22Rv1 (cell line): ENCODE results near the gene TRA2A.

Source experiments
- H3K27ac ChIP-seq: fragments of 450-650 bp; 2 replicates; pipeline ENCODE4 v1.5.1; 2017
- ZFX ChIP-seq: fragments of 450-650 bp; IDR thresholded peaks from 2 replicates; pipeline ENCODE4 v1.6.1; 2017; ENCODE audit warnings: antibody characterized with exemption, borderline replicate concordance
- TF ChIP-seq, protein P1 (sequence below): fragments of 450-650 bp; IDR thresholded peaks from 2 replicates; pipeline ENCODE4 v1.5.1; 2017; ENCODE audit warnings: mild to moderate bottlenecking

Gene TRA2A

GRCh38 chr7:23473844-23474093 lies 58.0 kb downstream of the TRA2A start:
- no peak for TF ChIP-seq ZFX
- TF ChIP-seq, protein P1, sequence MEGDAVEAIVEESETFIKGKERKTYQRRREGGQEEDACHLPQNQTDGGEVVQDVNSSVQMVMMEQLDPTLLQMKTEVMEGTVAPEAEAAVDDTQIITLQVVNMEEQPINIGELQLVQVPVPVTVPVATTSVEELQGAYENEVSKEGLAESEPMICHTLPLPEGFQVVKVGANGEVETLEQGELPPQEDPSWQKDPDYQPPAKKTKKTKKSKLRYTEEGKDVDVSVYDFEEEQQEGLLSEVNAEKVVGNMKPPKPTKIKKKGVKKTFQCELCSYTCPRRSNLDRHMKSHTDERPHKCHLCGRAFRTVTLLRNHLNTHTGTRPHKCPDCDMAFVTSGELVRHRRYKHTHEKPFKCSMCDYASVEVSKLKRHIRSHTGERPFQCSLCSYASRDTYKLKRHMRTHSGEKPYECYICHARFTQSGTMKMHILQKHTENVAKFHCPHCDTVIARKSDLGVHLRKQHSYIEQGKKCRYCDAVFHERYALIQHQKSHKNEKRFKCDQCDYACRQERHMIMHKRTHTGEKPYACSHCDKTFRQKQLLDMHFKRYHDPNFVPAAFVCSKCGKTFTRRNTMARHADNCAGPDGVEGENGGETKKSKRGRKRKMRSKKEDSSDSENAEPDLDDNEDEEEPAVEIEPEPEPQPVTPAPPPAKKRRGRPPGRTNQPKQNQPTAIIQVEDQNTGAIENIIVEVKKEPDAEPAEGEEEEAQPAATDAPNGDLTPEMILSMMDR: no peak
- peak overlapping the region; percentile 99 for H3K27ac ChIP-seq

- peak overlapping the region; percentile 99 for H3K27ac ChIP-seq
- TF ChIP-seq ZFX: no peak
These were observed 58.6 kb downstream of the TRA2A start for GRCh38 chr7:23472956-23473843.

GRCh38 chr7:23472556-23472955 lies 59.2 kb downstream of the TRA2A start:
- no peak for TF ChIP-seq ZFX
- TF ChIP-seq, protein P1: no peak
- peak overlapping the region; percentile 99 for H3K27ac ChIP-seq

DNA sequence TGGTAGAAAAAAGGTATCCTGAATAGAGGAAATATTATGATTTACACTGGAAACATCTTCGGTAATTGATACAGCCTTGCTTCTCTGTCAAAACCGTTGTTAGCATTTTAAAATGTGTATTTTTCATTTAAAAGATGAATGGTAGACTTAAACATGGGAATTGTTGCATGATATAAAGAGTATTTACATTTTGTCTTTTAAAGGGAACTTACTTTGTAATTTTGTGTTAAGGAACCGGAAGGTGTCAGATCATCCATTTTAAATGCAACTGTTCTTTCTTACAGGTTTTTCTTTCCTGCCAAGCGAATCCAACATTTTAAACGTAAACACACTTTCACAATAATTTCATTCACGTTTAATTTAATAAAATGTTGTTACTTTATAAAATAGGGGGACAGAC lies 59.7 kb downstream of the TRA2A start:
- H3K27ac ChIP-seq: peak overlapping the region; percentile 99
- no peak for TF ChIP-seq ZFX
- TF ChIP-seq, protein P1: no peak

DNA sequence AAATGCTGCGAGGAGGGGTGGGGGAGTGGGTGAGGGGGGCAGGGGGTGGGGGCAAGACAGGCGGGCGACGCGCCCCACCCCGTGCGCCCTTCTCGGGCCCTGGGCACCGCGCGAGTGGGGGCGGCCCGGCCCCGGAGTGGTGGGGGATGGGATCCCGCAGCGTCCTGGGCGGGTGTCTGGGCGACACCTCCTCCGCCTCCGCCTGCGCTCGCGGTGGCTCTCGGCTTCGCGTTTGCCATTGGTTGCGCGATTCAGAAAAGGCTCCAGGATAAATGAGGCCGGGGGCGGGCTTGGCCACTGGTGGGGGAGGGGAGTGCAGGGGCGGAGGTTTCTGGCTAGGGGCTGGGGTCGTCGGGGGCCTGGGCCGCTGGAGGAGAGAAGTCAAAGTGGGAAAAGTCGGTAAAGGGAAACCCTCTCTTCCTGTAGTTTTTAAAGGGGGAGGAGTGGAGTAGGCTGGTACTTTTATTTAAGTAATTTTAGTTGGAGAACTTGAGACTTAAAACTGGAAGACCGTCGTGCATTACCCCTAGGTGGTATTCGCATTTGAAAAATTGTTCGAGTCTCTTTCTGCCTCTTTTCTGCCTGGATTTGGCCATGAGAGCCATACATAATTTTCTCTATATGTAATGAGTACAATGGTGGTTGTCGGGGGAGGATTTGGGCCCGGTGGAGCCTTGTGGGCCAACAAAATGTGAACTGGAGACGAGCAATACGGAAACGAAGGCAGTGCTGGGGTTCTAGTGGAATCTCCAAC lies 60.5 kb downstream of the TRA2A start:
- TF ChIP-seq, protein P1: no peak
- no peak for TF ChIP-seq ZFX
- peak overlapping the region; percentile 99 for H3K27ac ChIP-seq

GRCh38 chr7:23470330-23471105 lies 61.3 kb downstream of the TRA2A start, which contains the start of gene IGF2BP3:
Gene IGF2BP3, minus strand, starts transcription at chr7:23470491. Its CDS starts 381 bp downstream, at chr7:23470110.
- H3K27ac ChIP-seq: peak within 1 kb of the TSS; percentile 99
- TF ChIP-seq, protein P1: no peak
- TF ChIP-seq ZFX: no peak

GRCh38 chr7:23469961-23470250 lies 61.9 kb downstream of the TRA2A start:
- TF ChIP-seq, protein P1: no peak

More at GRCh38 chr7:23469961-23470250, 61.9 kb downstream of the TRA2A start:
- H3K27ac ChIP-seq: peak overlapping the region; percentile 99
